ENCODE data around the gene CARD14. TPM values are rescaled to one million over a fixed set of nuclear protein-coding genes. Genes with fewer than 3 reads are reported as not detected.

The CARD14 gene
- under 0.01 TPM in 2 replicates for total RNA-seq

GRCh38 chr17:80169784-80170500, at the start of gene CARD14:
TSS of gene CARD14 (plus strand) at chr17:80170030. CDS start at chr17:80181439, 11,409 bp downstream.

DNA sequence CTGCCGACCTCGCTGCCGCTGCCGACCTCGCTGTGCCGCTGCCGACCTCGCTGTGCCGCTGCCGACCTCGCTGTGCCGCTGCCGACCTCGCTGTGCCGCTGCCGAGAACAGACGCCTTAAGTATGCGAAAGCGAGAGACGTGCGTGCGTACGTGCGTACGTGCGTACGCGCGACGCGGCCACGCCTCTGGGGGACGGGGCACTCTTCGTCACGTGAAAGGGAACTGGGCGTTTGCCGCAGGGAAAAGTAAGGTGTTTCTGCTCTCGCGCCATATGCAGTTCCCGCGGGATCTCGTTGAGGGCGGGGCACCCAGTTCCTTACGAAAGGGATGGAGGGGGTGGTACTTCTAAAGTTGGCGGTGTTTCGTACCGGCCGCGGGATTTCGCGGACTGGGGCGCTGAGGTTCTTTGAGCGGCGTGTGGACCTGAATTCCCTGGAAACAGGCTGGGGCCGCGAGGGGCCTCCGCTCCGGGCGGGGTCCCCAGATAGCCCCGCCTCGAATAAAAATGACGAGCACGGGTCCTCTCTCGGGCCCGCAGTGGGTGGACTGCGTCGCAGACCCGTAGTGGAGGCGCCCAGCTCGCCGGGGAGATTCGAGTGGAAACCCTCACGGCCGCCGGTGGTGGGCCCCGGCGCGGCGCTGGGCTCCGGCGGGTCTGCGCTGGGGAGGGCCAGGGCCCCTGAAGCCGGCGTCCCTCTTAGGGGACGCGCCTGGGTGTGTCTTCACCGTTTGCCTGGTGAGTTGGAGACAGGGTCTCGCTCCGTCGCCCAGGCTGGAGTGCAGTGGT, 22.6 kb upstream of the CARD14 start, which contains the start of gene EIF4A3:
Gene EIF4A3 (minus strand): TSS at position 94 of the 788 bp plus-strand sequence. CDS start 167 bp downstream, outside the sequence.

DNA sequence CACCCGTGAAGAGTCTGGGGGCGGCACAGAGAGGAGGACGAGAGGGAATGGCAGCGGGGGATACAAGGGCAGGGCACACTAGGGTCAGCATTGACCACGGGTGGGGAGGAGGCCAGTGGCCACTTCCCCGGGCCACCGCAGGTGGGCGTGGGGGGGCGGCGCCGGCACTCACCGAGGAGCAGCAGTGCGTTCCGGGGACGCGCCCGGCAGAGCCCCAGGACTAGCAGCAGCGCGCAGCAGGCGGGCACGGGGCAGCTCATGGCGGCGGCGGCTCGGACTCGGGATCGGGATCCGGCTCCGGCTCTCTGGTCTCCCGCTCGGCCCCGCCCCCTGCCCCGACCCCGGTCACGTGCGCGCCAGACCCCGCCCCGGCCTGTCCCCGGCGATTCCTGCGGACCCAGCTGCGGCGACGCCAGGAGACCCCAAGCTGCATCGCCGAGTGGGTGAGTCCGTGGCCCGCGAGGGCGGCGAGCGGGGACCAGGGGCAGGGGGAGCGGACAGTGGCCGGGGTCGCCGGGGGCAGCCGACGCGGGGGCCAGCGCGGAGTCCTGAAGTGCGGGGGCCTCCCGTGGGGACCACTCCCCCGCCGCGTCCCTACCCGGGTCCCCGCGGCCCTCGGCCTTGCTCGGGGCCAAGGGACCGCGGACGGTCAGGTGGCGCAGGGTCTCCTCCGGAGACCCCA, 50.4 kb downstream of the CARD14 start, which contains the start of the genes SGSH and SLC26A11:
Gene SGSH (minus strand): TSS at position 280 of the 682 bp plus-strand sequence. CDS start 20 bp downstream, at position 260.
Gene SLC26A11 (plus strand): TSS at position 374 of the 682 bp plus-strand sequence. CDS start 1,134 bp downstream, outside the sequence.

Small RNA genes lying within 50 kb of the gene (small RNA-seq; reads per million reads assigned to genes)
- gene AC087741.2, result not detected

Other genes with a start within 250 kb of the CARD14 start
- 81.5 and 104 TPM in 2 replicates for gene TBC1D16, start 134.2 kb upstream of the CARD14 start, total RNA-seq
- gene CCDC40, start 133.4 kb upstream of the CARD14 start, total RNA-seq, result 2.7 and 4.0 TPM in 2 replicates
- 20.7 and 25.7 TPM in 2 replicates for gene GAA, start 68.4 kb upstream of the CARD14 start, total RNA-seq
- 83.7 and 84.9 TPM in 2 replicates for gene EIF4A3, start 22.9 kb upstream of the CARD14 start, total RNA-seq
- gene SGSH, start 50.3 kb downstream of the CARD14 start, total RNA-seq, result 14.1 and 15.4 TPM in 2 replicates
- 9.2 TPM in 2 replicates for gene SLC26A11, start 50.4 kb downstream of the CARD14 start, total RNA-seq
- 103 and 117 TPM in 2 replicates for gene RNF213, start 90.8 kb downstream of the CARD14 start, total RNA-seq
- gene ENDOV, start 245.1 kb downstream of the CARD14 start, total RNA-seq, result 16.2 and 19.1 TPM in 2 replicates

Measured in subcutaneous preadipocyte (primary cell).